GM12865 (cell line): ENCODE measurements around the gene LIX1.

Source experiments
- DNase-seq: peaks from one replicate; pipeline ENCODE4 v3.0.0; 2010; ENCODE audit warnings: low read depth
- H3K4me3 ChIP-seq: 2 replicates; pipeline ENCODE4 v1.5.1; 2011; ENCODE audit warnings: mild to moderate bottlenecking, low read depth, low read length, control low read depth
- CTCF ChIP-seq: IDR thresholded peaks from 2 replicates; pipeline ENCODE4 v1.5.1; 2011; ENCODE audit warnings: low read length, control low read depth, low read depth, inconsistent platforms; ENCODE audit not compliant: insufficient read depth; ENCODE audit errors: missing control alignments

The LIX1 gene

GRCh38 chr5:97070234-97070633, 72.2 kb downstream of the LIX1 start:
- H3K4me3 ChIP-seq = no peak overlapping the region
- DNase-seq = no peak
- no peak for TF ChIP-seq CTCF

DNA sequence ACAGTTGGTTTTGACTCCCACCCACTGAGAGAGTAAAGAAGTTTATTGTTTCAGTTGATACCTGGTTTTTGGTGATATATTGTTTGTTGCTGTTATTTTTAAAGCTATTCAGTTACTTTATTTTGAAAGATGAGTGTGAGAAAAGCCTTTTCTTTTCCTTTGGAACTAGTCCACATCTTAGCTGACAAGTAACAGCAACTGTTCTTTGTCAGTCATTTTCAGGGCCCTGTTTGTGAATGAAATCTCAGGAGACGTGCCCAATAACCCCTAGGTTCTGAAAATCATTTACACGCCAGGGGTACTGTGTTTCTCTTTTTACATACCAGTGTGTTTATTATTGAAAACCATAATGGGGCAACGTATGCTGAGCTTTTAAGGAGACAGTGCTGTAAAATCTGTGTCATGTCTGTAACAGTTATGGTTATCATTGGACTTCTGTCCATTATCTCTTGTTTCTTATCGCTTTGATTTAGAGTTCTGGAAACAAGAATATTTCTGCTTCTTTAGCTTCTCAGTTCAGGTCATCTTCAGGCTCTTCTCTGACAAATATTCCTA, 75.0 kb downstream of the LIX1 start:
- no peak overlapping the region for H3K4me3 ChIP-seq
- TF ChIP-seq CTCF = no peak
- DNase-seq = no peak

GRCh38 chr5:97065475-97065874, 76.9 kb downstream of the LIX1 start:
- no peak for DNase-seq
- no peak overlapping the region for H3K4me3 ChIP-seq
- no peak for TF ChIP-seq CTCF

GRCh38 chr5:97063251-97063650, 79.2 kb downstream of the LIX1 start:
- H3K4me3 ChIP-seq = no peak overlapping the region
- DNase-seq = no peak
- no peak for TF ChIP-seq CTCF

- no peak for TF ChIP-seq CTCF
- no peak for DNase-seq
- no peak overlapping the region for H3K4me3 ChIP-seq
Observed at GRCh38 chr5:97062046-97062445, 80.4 kb downstream of the LIX1 start.

GRCh38 chr5:97056263-97056662, 86.1 kb downstream of the LIX1 start:
- no peak overlapping the region for H3K4me3 ChIP-seq
- DNase-seq = no peak
- no peak for TF ChIP-seq CTCF

DNA sequence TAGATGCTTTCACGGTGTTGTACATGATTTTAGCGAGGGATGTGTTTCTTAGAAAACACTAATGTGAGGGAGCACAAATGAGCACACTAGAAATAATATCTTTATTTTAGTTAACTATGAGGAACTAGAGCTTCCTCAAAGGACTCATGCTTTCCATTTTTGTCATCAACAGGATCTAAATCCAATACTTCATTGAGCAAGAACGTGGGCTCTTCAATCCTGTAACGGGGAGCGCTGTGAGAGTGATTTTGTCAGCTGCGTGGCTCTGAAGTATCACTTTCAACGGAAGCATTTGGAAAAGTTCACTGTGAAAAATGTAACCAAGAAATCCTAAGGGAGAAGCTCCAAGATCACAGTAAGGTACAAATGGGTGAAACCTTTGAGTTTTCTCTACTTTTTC, 93.2 kb downstream of the LIX1 start:
- no peak for DNase-seq
- no peak for TF ChIP-seq CTCF
- no peak overlapping the region for H3K4me3 ChIP-seq
